Ishikawa (cell line): ENCODE results near the gene SGCG.

Experiments used
- CEBPB ChIP-seq: IDR thresholded peaks from 2 replicates; pipeline ENCODE4 v1.6.1; 2012
- CREB1 ChIP-seq: IDR thresholded peaks from 2 replicates; pipeline ENCODE4 v1.6.1; 2012; ENCODE audit warnings: low read depth
- EGR1 ChIP-seq: IDR thresholded peaks from 2 replicates; pipeline ENCODE4 v1.6.1; 2012
- EP300 ChIP-seq: IDR thresholded peaks from 2 replicates; pipeline ENCODE4 v1.6.1; 2012; ENCODE audit warnings: borderline replicate concordance
- MAX ChIP-seq: IDR thresholded peaks from 2 replicates; pipeline ENCODE4 v1.6.1; 2012
- RAD21 ChIP-seq: IDR thresholded peaks from 2 replicates; pipeline ENCODE4 v1.6.1; 2012; ENCODE audit warnings: low read depth
- REST ChIP-seq: IDR thresholded peaks from 2 replicates; pipeline ENCODE4 v1.6.1; 2012; ENCODE audit warnings: low read depth, mild to moderate bottlenecking
- TAF1 ChIP-seq: IDR thresholded peaks from 2 replicates; pipeline ENCODE4 v1.6.1; 2012; ENCODE audit warnings: low read depth, mild to moderate bottlenecking
- USF1 ChIP-seq: IDR thresholded peaks from 2 replicates; pipeline ENCODE4 v1.6.1; 2012
- YY1 ChIP-seq: IDR thresholded peaks from 2 replicates; pipeline ENCODE4 v1.6.1; 2012; ENCODE audit warnings: low read depth
- ZBTB7A ChIP-seq: IDR thresholded peaks from 2 replicates; pipeline ENCODE4 v1.6.1; 2012; ENCODE audit warnings: low read depth

- TF ChIP-seq CREB1 (no peak), REST (no peak), MAX (no peak), YY1 (no peak), EGR1 (no peak), RAD21 (no peak), ZBTB7A (no peak), EP300 (no peak), TAF1 (no peak), USF1 (no peak), CEBPB (no peak)
Observed at GRCh38 chr13:23322353-23323336, 141.9 kb downstream of the SGCG start.
